ENCODE measurements around the gene ATAT1.
A peak's percentile ranks its signal among the peaks of the same experiment; 100 is the strongest.

ATAT1 gene

DNA sequence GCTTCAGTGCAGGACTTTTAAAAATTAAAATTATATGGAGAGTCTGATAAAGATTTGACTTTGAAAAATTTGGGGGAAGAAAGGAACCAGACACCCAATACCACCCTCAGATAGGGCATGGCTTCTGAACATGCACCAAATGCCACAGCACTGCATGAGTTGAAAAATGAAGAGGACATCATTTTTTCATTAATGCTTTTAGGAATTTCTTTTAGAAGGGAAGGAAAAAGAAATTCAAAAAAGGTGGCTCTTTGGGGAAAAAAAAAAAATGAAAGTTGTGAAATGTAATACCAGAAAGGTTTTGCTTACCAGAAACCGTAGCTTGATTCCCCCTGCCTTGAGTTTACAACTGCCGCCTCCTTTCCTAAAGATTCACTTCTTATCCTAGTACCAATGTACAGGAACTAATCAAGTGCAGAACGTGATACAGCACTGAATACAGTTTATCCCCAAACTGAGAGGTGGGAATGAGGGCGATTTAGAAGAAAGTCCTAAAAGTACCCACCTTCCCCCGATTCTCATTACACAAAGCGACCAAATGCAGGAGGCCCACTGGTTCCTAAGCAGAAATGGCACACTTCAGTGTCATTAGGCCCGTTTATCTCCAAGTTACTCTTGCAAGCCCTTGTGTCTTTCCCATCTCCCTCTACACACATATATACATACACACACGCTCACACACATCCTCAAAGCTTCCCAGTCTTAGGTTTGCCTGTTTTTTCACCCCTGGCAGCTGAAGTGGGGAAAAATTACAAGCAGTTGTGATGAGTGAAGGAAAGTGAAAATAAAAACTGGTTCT lies 12.4 kb upstream of the ATAT1 start:
- TF ChIP-seq EP300 (IDR thresholded peaks at IDR 0.05; ENCODE audit: borderline replicate concordance) (0 out of 2 replicates have a peak, but pooled peaks have one; percentile 4), TEAD4 (IDR thresholded peaks at IDR 0.05) (no peak)

DNA sequence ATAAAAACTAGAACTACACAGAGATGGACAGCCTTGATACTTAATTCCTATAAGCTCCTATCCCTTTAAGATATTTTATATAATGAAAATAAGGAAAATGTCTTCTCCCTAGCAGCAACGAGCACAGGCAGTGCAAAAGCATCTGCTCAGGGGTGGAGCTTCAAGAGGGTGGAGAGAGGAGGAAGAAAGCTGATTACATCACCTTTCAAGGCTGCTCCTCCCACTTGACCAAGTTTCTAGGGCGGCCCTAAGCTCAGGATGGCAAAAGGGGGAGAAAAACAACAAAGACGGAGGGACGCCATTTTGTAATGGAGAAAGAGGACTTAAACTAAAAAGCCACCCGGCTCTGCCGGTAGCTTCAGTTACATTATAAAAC lies 11.8 kb upstream of the ATAT1 start:
- 0 out of 2 replicates have a peak, but pooled peaks have one; percentile 5 for TF ChIP-seq EP300 (IDR thresholded peaks at IDR 0.05; ENCODE audit: borderline replicate concordance)
- TF ChIP-seq YY1 (IDR thresholded peaks at IDR 0.05; ENCODE audit: low read depth) = peak; percentile 84
- no peak for TF ChIP-seq NFIC (IDR thresholded peaks at IDR 0.05)
- TF ChIP-seq CREB1 (IDR thresholded peaks at IDR 0.05; ENCODE audit: low read depth) = no peak
- TF ChIP-seq, protein P1, sequence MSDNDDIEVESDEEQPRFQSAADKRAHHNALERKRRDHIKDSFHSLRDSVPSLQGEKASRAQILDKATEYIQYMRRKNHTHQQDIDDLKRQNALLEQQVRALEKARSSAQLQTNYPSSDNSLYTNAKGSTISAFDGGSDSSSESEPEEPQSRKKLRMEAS (IDR thresholded peaks at IDR 0.05) = no peak
- no peak for TF ChIP-seq FOXM1 (IDR thresholded peaks at IDR 0.05; ENCODE audit: borderline replicate concordance, low read depth)
- no peak for TF ChIP-seq EGR1 (IDR thresholded peaks at IDR 0.05)

DNA sequence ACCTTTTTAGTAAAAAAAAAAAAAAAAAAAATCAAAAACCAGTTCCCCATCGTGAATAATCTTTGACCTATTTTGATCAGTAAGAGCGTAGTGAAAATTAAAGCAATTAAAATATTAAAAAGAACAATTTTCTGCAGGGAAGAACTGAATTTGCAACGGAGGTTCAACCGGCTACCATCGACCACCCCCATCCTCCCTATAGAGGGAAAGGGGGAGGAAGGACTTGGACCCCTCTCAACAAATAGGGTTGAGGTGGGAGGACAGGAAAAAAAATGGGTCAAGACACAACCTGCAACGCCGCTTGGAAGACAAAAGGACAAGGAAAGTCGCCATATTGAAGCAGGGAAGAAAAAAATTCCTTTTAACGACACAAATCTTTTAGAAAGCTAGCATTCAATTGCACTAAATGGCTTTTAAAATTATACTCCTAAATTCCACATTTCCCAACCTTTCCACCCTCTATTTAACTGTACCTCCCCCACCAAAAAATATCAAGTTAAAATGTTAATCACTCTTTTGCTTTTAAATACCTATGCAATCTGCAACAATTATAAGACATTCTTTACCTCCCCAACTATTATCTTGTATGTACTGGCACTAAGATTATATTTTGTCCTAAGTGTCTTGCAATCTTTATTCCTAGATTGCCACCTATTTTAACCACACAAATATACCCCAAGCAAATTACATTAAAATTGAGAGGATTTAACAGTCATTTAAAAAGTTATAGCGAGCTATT lies 11.3 kb upstream of the ATAT1 start:
- TF ChIP-seq NFIC (IDR thresholded peaks at IDR 0.05) (no peak), FOXM1 (IDR thresholded peaks at IDR 0.05; ENCODE audit: borderline replicate concordance, low read depth) (no peak), YY1 (IDR thresholded peaks at IDR 0.05; ENCODE audit: low read depth) (0 out of 2 replicates have a peak, but pooled peaks have one; percentile 73), CEBPB (IDR thresholded peaks at IDR 0.05) (peak; percentile 9; the same call in 1 of the 2 replicates), TCF12 (IDR thresholded peaks at IDR 0.05; ENCODE audit: low read depth) (peak; percentile 38; the same call in 1 of the 2 replicates), TAF1 (IDR thresholded peaks at IDR 0.05; ENCODE audit: low read depth) (peak; percentile 31; the same call in 1 of the 2 replicates), RAD21 (IDR thresholded peaks at IDR 0.05; ENCODE audit: low read depth) (no peak), ZBTB7A (IDR thresholded peaks at IDR 0.05; ENCODE audit: low read depth) (no peak)

DNA sequence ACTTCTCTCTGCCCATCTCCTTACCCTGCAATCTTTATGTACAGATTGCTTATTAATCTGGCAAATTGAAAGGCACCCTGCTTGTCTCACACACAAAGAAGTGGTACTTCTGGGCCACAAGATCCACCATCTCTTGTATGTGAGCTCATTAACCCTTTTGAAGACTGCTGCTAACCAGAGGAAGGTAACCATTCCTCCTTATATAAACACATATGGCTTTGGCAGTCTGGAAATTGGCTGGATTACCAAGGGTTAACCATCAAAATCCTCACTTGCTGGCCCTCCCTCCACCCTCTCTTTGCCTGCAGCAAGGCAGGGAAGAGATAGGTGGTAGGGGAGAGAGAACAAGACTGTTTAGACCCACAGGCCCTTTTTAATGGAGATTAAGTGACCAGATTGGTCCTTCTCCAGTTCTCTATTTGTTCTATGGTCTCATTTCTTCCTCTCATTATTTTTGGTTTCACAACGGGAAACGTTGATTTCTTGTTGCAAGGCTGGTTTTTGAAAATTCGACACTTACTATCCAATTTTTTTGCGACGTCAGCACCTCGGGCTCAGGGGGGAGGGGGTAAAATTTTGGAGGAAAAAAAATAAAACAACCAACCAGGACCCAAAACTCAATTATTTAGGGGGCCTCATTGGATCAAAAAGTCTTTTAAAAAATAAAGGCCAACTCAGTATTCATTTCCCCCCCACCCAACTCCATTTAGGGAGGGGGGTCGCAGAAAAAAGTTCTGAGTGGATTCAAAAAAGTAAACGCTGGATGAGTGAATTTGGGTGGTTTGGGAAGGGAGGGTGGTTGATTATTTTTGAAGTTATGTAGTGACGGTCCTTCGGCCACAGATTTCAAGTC lies 10.5 kb upstream of the ATAT1 start:
- TF ChIP-seq EGR1 (IDR thresholded peaks at IDR 0.05) (no peak), TEAD4 (IDR thresholded peaks at IDR 0.05) (no peak)
- TF ChIP-seq, protein P2, sequence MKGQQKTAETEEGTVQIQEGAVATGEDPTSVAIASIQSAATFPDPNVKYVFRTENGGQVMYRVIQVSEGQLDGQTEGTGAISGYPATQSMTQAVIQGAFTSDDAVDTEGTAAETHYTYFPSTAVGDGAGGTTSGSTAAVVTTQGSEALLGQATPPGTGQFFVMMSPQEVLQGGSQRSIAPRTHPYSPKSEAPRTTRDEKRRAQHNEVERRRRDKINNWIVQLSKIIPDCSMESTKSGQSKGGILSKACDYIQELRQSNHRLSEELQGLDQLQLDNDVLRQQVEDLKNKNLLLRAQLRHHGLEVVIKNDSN (IDR thresholded peaks at IDR 0.05) = no peak

DNA sequence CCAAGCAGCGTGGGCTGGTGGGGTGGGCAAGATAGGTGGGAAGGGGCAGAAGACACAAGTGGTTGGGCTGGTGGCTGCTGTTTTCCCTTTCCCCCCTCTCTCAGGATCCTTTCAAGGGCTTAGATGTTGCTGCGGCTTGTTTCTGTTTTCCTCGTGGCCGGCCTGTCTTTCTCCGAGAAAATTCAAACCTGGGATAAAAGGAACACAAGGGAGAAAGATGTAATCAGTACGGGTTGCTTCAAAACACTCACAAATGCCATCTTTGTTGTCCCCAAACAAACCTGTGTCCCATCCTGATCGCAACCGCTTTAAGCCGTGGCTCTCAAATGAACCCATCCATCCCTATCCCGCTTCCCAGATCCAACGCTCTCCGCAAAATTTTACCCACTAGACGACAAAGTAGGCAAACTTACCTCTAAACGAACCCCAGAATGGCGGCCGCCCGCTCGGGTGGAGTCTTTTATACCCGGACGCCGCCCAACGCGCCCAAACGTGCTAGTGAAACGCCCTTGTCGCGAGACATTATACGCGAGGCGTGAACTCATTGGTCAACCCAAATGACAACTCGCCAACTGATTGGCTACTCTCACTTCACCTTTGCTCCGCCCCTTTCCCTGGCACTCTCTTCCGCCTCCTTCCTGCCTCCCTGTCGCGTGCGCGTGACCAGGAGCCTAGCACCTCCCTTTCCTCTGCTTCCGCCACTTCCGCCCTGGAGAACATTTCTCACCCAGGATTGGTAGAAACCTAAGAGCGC lies 9.7 kb upstream of the ATAT1 start, which contains the start of gene PPP1R10:
Gene PPP1R10, minus strand, starts transcription at position 433 of the 754 bp plus-strand sequence. CDS start 7,299 bp downstream, outside the sequence.
- TF ChIP-seq, protein P3, sequence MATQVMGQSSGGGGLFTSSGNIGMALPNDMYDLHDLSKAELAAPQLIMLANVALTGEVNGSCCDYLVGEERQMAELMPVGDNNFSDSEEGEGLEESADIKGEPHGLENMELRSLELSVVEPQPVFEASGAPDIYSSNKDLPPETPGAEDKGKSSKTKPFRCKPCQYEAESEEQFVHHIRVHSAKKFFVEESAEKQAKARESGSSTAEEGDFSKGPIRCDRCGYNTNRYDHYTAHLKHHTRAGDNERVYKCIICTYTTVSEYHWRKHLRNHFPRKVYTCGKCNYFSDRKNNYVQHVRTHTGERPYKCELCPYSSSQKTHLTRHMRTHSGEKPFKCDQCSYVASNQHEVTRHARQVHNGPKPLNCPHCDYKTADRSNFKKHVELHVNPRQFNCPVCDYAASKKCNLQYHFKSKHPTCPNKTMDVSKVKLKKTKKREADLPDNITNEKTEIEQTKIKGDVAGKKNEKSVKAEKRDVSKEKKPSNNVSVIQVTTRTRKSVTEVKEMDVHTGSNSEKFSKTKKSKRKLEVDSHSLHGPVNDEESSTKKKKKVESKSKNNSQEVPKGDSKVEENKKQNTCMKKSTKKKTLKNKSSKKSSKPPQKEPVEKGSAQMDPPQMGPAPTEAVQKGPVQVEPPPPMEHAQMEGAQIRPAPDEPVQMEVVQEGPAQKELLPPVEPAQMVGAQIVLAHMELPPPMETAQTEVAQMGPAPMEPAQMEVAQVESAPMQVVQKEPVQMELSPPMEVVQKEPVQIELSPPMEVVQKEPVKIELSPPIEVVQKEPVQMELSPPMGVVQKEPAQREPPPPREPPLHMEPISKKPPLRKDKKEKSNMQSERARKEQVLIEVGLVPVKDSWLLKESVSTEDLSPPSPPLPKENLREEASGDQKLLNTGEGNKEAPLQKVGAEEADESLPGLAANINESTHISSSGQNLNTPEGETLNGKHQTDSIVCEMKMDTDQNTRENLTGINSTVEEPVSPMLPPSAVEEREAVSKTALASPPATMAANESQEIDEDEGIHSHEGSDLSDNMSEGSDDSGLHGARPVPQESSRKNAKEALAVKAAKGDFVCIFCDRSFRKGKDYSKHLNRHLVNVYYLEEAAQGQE (IDR thresholded peaks at IDR 0.05; ENCODE audit: low read depth) = no peak
- TF ChIP-seq, protein P2 (IDR thresholded peaks at IDR 0.05) = peak; percentile 84
- no peak for TF ChIP-seq EP300 (IDR thresholded peaks at IDR 0.05; ENCODE audit: borderline replicate concordance)
- peak; percentile 95 for TF ChIP-seq YY1 (IDR thresholded peaks at IDR 0.05; ENCODE audit: low read depth)
- no peak for TF ChIP-seq RAD21 (IDR thresholded peaks at IDR 0.05; ENCODE audit: low read depth)
- TF ChIP-seq TCF12 (IDR thresholded peaks at IDR 0.05; ENCODE audit: low read depth) = no peak
- TF ChIP-seq TEAD4 (IDR thresholded peaks at IDR 0.05) = no peak
- no peak for TF ChIP-seq NFIC (IDR thresholded peaks at IDR 0.05)
- peak; percentile 96 for TF ChIP-seq TAF1 (IDR thresholded peaks at IDR 0.05; ENCODE audit: low read depth)
- no peak for TF ChIP-seq ZBTB7A (IDR thresholded peaks at IDR 0.05; ENCODE audit: low read depth)
- TF ChIP-seq, protein P1 (IDR thresholded peaks at IDR 0.05) = peak; percentile 51; the same call in 1 of the 2 replicates
- no peak; the same call in none of the 2 replicates for TF ChIP-seq CREB1 (IDR thresholded peaks at IDR 0.05; ENCODE audit: low read depth)
- no peak for TF ChIP-seq EGR1 (IDR thresholded peaks at IDR 0.05)
- peak; percentile 98 for TF ChIP-seq FOXM1 (IDR thresholded peaks at IDR 0.05; ENCODE audit: borderline replicate concordance, low read depth)
